Bronchial epithelial cell (primary cell): ENCODE measurements around the gene NEURL2. TPM values are rescaled to one million over a fixed set of nuclear protein-coding genes. Genes with fewer than 3 reads are reported as not detected.

Experiments
- DNase-seq: peaks from one replicate; pipeline ENCODE4 v3.0.0-alpha.2; 2010; ENCODE audit warnings: low read depth
- FAIRE-seq: peaks from 2 replicates; lab custom pipeline; 2011; peaks lifted over from hg19 to GRCh38; lab: Jason Lieb, UNC
- H3K27me3 ChIP-seq: 2 replicates; pipeline ENCODE4 v1.5.1; 2011; ENCODE audit warnings: low read length; ENCODE audit not compliant: control insufficient read depth, insufficient read depth
- H3K36me3 ChIP-seq: 2 replicates; pipeline ENCODE4 v1.5.1; 2011; ENCODE audit warnings: low read length; ENCODE audit not compliant: control insufficient read depth, insufficient read depth
- H3K4me3 ChIP-seq: 2 replicates; pipeline ENCODE4 v1.5.1; 2011; ENCODE audit warnings: mild to moderate bottlenecking, low read depth, low read length, control low read depth
- CTCF ChIP-seq: IDR thresholded peaks from 2 replicates; pipeline ENCODE4 v1.5.1; 2011; ENCODE audit warnings: mild to moderate bottlenecking, moderate library complexity, low read length, control low read depth, inconsistent platforms; ENCODE audit not compliant: insufficient read depth, severe bottlenecking
- total RNA-seq: library from RNA; depleted of rRNA; stranded (reverse); fragments of >200 nt; gene quantifications from 2 replicates; pipeline ENCODE4 v1.2.1, GENCODE V29; 2014

The NEURL2 gene
- total RNA-seq, 1 donor from 2014 or later = 2.6 TPM

DNA sequence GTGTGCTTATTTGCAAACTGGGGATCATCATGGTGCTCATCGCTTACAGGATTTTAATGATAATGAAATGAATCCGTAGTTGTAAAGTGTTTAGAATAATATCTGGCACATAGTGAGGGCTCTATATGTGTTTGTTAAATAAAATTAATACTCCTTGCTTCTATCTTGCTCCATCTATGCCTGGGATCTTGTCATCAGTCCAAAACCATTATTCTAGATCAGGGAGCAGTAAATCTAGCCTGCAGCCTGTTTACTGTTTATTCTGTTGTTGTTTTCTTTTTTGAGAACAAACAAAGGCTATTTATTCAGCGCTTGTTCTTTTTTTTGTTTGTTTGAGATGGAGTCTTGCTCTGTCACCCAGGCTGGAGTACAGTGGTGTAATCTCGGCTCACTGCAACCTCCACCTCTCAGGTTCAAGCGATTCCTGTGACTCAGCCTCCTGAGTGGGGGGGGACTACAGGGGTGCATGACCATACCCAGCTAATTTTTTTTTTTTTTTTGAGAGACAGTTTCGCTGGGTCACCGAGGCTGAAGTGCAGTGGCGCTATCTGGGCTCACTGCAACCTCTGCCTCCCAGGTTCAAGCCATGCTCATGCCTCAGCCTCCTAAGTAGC is 41.9 kb downstream of the NEURL2 start:
- H3K4me3 ChIP-seq = no peak overlapping the region
- peaks cover 14% of the 10 kb centered on the region for H3K36me3 ChIP-seq
- TF ChIP-seq CTCF = no peak
- FAIRE-seq (no peak), DNase-seq (no peak)
- H3K27me3 ChIP-seq = no peaks in the 10 kb centered on the region

- DNase-seq (no peak), FAIRE-seq (no peak)
- TF ChIP-seq CTCF = no peak
- Histone ChIP-seq H3K27me3 (no peaks in the 10 kb centered on the region), H3K36me3 (peaks cover 18% of the 10 kb centered on the region), H3K4me3 (no peak overlapping the region)
Observed at GRCh38 chr20:45848421-45848820, 42.6 kb downstream of the NEURL2 start.

- no peak for TF ChIP-seq CTCF
- H3K36me3 ChIP-seq = peaks cover 21% of the 10 kb centered on the region
- no peak for FAIRE-seq
- no peaks in the 10 kb centered on the region for H3K27me3 ChIP-seq
- no peak overlapping the region for H3K4me3 ChIP-seq
- no peak for DNase-seq
Observed at GRCh38 chr20:45845452-45845851, 45.6 kb downstream of the NEURL2 start.

- TF ChIP-seq CTCF = no peak
- Histone ChIP-seq H3K27me3 (no peaks in the 10 kb centered on the region), H3K4me3 (no peak overlapping the region), H3K36me3 (peaks cover 21% of the 10 kb centered on the region)
- DNase-seq = no peak
- FAIRE-seq = no peak
Observed at GRCh38 chr20:45843506-45843905, 47.5 kb downstream of the NEURL2 start.

- no peak for TF ChIP-seq CTCF
- FAIRE-seq (no peak), DNase-seq (no peak)
- Histone ChIP-seq H3K4me3 (no peak overlapping the region), H3K36me3 (peaks cover 17% of the 10 kb centered on the region), H3K27me3 (no peaks in the 10 kb centered on the region)
Observed at GRCh38 chr20:45842169-45842812, 48.7 kb downstream of the NEURL2 start.
